Activated CD4-positive, alpha-beta T cell treated with anti-CD3 and anti-CD28 coated beads for 1 hour (primary cell): ENCODE results near the gene KCNJ14.
A peak's percentile ranks its signal among the peaks of the same experiment; 100 is the strongest.
"Not testable (repeated sequence)": the region's sequence is repeated elsewhere in the genome, so short reads cannot be mapped to it uniquely, and the experiment has no call there.

ENCODE experiments used
- DNase-seq: peaks from one replicate; pipeline ENCODE4 v3.0.0-alpha.2; 2020

Gene KCNJ14

GRCh38 chr19:48473161-48473966, 18.0 kb downstream of the KCNJ14 start:
- no peak for DNase-seq

- no peak for DNase-seq
Observed at GRCh38 chr19:48474084-48474592, 18.8 kb downstream of the KCNJ14 start.

GRCh38 chr19:48475369-48476068, 20.1 kb downstream of the KCNJ14 start:
- no peak for DNase-seq

GRCh38 chr19:48476176-48476575, 20.8 kb downstream of the KCNJ14 start:
- no peak for DNase-seq

DNA sequence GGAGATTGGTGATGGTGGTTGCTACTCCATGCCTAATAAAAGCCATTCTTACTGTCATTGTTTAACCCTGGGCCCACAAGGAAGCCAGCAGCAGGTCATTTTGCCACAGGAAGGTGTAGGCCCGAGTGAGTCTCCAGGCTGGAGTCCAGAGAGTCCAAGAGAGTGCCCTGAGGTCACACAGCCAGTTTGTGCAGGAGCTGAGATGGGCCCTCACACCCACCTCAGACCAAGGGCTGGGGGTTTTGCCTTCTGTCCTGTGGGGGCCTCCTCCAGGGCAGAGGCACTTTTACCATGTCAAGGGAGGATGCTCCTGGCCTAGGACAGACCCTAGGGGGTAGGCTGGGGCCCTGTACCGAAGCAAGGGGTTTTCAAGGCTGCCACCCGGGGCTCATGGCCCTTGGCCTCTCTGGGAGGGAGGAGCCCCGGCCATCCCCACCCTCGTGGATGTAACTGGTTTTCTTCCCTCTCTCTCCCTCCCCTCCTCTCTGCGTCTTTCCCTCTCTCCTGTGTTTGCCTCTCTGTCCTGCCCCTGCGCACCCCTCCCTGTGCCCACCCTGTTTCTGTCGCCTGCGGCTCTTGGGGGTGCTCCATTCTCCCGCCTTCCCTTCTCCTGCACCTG, 21.8 kb downstream of the KCNJ14 start:
- no peak for DNase-seq

DNA sequence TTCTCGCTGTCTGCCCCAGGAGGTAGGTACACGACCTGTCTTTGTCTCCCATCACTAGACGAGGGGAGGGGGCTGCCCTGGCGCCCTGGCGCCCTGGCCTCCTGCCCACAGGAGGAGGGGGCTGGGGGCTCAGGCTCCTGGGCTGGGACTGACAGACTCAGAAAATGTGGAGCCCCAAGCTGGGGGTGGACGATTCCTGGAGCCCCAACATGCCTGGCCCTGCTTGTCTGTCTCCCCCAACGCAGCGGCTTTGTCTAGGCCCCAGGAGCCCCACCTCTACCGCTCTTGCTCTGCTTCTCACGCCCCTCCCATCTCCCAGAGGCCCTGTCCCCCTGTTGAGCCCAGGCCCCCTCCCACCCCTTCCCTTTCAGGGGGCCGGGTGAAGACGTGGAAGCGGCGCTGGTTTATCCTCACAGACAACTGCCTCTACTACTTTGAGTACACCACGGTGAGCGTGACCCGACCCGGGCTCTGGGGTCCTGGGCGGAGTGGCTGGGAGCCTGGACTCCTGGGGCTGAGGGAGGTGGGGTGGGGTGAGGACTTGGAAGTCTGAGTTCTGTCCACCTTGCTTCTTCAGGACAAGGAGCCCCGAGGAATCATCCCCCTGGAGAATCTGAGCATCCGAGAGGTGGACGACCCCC, 22.4 kb downstream of the KCNJ14 start:
- DNase-seq = no peak

GRCh38 chr19:48478339-48479256, 23.2 kb downstream of the KCNJ14 start:
- no peak for DNase-seq

- DNase-seq = no peak
Observed at GRCh38 chr19:48479686-48480085, 24.3 kb downstream of the KCNJ14 start.

GRCh38 chr19:48480183-48480557, 24.8 kb downstream of the KCNJ14 start:
- DNase-seq = no peak

- peak; percentile 28 for DNase-seq
Observed at GRCh38 chr19:48480558-48481500, 25.5 kb downstream of the KCNJ14 start.

- no peak for DNase-seq
Observed at GRCh38 chr19:48481846-48482639, 26.7 kb downstream of the KCNJ14 start.

- DNase-seq = no peak
Observed at GRCh38 chr19:48483301-48483700, 27.9 kb downstream of the KCNJ14 start.

DNA sequence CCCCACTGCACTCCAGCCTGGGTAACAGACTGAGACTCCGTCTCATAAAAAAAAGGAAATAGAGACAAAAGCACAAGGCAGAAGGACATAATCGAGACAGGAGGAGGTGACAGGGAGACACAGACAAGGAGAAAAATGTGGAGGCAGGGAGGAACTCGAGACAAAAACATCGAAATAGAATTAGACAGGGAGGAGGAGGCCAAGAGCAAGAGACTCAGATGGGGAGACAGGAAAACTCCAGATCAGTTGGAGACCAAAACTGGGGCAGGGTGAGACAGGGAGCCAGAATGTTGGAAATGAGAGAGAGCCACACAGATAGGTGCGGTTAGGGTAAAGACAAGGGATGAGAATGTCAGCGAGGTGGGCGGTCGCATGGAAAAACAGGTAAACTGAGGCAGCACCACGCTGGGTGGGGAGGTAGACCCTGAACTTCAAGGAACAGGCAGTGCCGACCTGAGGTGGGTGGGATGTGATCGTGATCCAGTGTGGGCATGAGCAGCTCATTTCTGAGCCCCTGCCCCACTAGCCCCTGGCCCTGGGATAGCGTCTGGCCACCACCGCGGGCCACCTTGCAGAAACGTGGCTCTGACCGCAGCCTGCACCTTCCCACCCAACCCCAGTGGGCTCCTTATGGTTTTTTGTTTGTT, 29.0 kb downstream of the KCNJ14 start:
- DNase-seq = no peak

DNA sequence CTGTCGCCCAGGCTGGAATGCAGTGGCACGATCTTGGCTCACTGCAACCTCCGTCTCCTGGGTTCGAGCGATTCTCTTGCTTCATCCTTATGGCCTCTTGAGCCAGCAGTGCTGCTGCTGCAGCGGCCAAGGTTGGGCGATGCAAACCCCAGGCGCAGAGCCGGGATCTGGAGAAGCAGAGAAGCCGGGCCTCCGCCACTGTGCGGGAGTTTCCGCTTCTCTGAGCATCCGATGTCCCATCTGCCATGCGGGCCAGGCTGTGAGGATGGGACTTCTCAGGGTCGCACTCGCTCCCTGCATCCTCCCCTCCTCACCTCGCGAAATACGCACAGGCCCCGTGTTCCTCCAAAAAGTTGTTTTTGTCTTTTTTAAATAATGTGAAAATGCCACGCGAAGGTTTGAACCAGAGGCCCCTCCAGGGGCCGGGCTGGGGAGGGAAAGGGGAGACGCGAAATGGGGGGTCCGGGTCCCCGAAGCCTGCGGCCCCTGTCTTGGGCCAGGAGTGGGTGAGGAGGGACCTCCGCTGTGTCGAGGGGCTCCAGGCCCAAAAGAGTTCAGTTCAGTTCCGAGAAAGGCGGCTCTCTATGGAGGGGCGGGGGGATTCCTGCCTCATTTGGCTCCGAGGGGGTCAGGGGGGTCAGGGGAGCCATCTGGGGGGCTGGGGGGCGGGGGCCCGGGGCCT, 29.7 kb downstream of the KCNJ14 start:
- no peak for DNase-seq

GRCh38 chr19:48486706-48487105, 31.3 kb downstream of the KCNJ14 start:
- DNase-seq = not testable (repeated sequence)

DNA sequence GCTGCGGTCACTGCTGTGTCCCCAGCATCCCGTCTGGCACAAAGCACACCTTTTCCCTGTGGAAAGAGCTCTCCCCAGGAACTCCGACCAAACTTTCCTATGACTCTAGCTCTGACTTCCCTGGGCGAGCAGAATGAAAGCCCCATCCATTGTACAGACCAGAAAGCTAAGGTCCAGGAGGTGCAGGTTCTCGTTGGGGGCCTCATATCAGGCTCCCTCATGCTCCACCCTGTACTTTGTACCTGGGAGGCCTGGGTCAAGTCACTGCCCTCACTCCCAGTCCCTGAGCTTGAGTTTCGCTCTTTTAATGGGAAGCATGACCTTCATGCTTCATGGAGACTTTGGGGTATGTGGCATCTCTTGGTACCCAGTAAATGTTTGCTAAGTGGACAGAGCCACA, 32.2 kb downstream of the KCNJ14 start:
- no peak for DNase-seq

- DNase-seq = no peak
Observed at GRCh38 chr19:48487948-48488347, 32.6 kb downstream of the KCNJ14 start.

DNA sequence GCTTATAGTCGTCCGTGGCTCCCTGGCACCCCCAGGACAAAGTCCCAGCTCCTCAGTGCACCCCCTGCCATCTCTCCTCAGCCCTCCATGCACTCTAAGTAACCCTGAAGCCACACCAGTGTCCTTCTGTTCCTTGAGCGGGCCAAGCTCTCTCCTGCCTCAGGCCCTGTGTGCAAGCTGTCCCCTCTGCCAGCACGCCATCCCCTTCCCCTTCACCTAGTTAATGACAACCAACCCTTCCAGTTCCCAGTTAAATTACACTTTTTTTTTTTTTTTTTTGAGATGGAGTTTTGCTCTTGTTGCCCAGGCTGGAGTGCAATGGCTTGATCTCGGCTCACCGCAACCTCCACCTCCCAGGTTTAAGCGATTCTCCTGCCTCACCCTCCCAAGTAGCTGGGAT, 33.1 kb downstream of the KCNJ14 start:
- DNase-seq = not testable (repeated sequence)
